GM12878 (cell line): Measurements from ENCODE around the gene TFF1. TPM values are rescaled to one million over a fixed set of nuclear protein-coding genes. Genes with fewer than 3 reads are reported as not detected.

Source experiments
- ATAC-seq: fragments of 200-7000 bp; cut with Tn5 transposase; 3 replicates; pipeline ENCODE4 v1.9.1; 2020; ENCODE audit warnings: mild to moderate bottlenecking, moderate library complexity
- BruUV-seq: library from RNA; stranded (reverse); fragments of 400-500 nt; replicated peaks from 2 replicates; lab custom pipeline; 2021; lab: Mats Ljungman, UMichigan
- CTCF ChIA-PET: fragments of 300-600 bp; sonication (Branson Sonifier 250); formaldehyde crosslinking; extraction: SDS; loops from one replicate; lab custom pipeline; 2021; ENCODE audit warnings: inconsistent platforms; lab: Yijun Ruan, JAX
- POLR2A ChIA-PET: fragments of 350-600 bp; formaldehyde crosslinking; extraction: SDS; loops from one replicate; lab custom pipeline; 2021; ENCODE audit warnings: inconsistent platforms; lab: Charles Lee
- RAD21 ChIA-PET: fragments of 300-600 bp; sonication (Branson Sonifier 250); formaldehyde crosslinking; loops from one replicate; lab custom pipeline; 2023; ENCODE audit warnings: antibody characterized with exemption; ENCODE audit not compliant: unreplicated experiment; lab: Charles Lee
- SMC1A ChIA-PET: fragments of 300-600 bp; sonication (Branson Sonifier 250); formaldehyde crosslinking; loops from one replicate; lab custom pipeline; 2023; ENCODE audit not compliant: unreplicated experiment, uncharacterized antibody; lab: Charles Lee
- DNase-seq: peaks from one replicate; pipeline ENCODE4 v3.0.0-alpha.2; 2011; ENCODE audit warnings: low read depth, low spot score
- FAIRE-seq: peaks from 3 replicates; lab custom pipeline; 2011; peaks lifted over from hg19 to GRCh38; lab: Jason Lieb, UNC
- H2AFZ ChIP-seq: 2 replicates; pipeline ENCODE4 v1.6.0; 2011; ENCODE audit warnings: low read depth, low read length, control low read depth; ENCODE audit not compliant: control insufficient read depth
- H3K27ac ChIP-seq: 2 replicates; pipeline ENCODE4 v1.5.1; 2011; ENCODE audit warnings: control low read depth; ENCODE audit not compliant: control insufficient read depth, insufficient read depth
- H3K27me3 ChIP-seq, 2 experiments: replicated peaks in 1 of 2; 2 replicates each; pipeline versions ENCODE4 v1.6.0 to v1.6.1; 2011; ENCODE audit warnings: low read length in 1 of 2; ENCODE audit not compliant: control insufficient read depth in 2 of 2, insufficient read depth in 2 of 2
- H3K36me3 ChIP-seq, 2 experiments: 2 replicates each; pipeline ENCODE4 v1.5.1; 2011; ENCODE audit warnings: low read length in 1 of 2; ENCODE audit not compliant: control insufficient read depth in 2 of 2, insufficient read depth in 2 of 2
- H3K4me1 ChIP-seq: 2 replicates; pipeline ENCODE4 v1.6.1; 2011; ENCODE audit warnings: mild to moderate bottlenecking, low read length, moderate library complexity, mixed read lengths; ENCODE audit not compliant: control insufficient read depth, insufficient read depth
- H3K4me2 ChIP-seq: 2 replicates; pipeline ENCODE4 v1.6.0; 2011; ENCODE audit warnings: control low read depth; ENCODE audit not compliant: control insufficient read depth, insufficient read depth
- H3K4me3 ChIP-seq: fragments of 200-600 bp; sonication (generic); 2 replicates; pipeline ENCODE4 v1.5.1; 2016
- H3K79me2 ChIP-seq: 2 replicates; pipeline ENCODE4 v1.6.0; 2011; ENCODE audit warnings: low read length; ENCODE audit not compliant: control insufficient read depth, insufficient read depth
- H3K9ac ChIP-seq: 2 replicates; pipeline ENCODE4 v1.8.0; 2011; ENCODE audit warnings: low read length, control low read depth, mixed read lengths; ENCODE audit not compliant: control insufficient read depth, insufficient read depth
- H3K9me3 ChIP-seq: replicated peaks from 3 replicates; pipeline ENCODE4 v1.5.1; 2011; ENCODE audit warnings: mild to moderate bottlenecking, low read length; ENCODE audit not compliant: control insufficient read depth, insufficient read depth
- H4K20me1 ChIP-seq: 2 replicates; pipeline ENCODE4 v1.6.0; 2011; ENCODE audit not compliant: control insufficient read depth, insufficient read depth
- EED ChIP-seq: sonication (generic); IDR thresholded peaks from 2 replicates; pipeline ENCODE4 v1.6.1; 2016; ENCODE audit warnings: antibody characterized with exemption, low read depth
- STAT1 ChIP-seq: fragments of 450-650 bp; conservative IDR thresholded peaks from 2 replicates; pipeline ENCODE4 v1.6.1; 2014; ENCODE audit warnings: antibody characterized with exemption, mild to moderate bottlenecking
- TBL1XR1 ChIP-seq: IDR thresholded peaks from 2 replicates; pipeline ENCODE4 v1.6.1; 2012; ENCODE audit warnings: low read depth, low read length, improper control_type of control experiment
- TCF7 ChIP-seq: IDR thresholded peaks from 2 replicates; pipeline ENCODE4 v1.6.1; 2014; ENCODE audit warnings: antibody characterized with exemption, borderline replicate concordance
- WGBS: methylation state at CpG from one replicate; pipeline ENCODE4 v1.1.6; 2016; ENCODE audit warnings: low lambda C conversion rate; ENCODE audit not compliant: insufficient replicate concordance, insufficient coverage; ENCODE audit errors: missing lambda C conversion rate; 5-methylcytosine and 5-hydroxymethylcytosine counted together
- in situ Hi-C: fragments of 300-500 bp; cut with MboI; formaldehyde crosslinking; loops from 9 replicates; pipeline ENCODE4 v1.14.3; 2018; ENCODE audit warnings: mixed read lengths
- intact Hi-C: fragments of 100-400 bp; cut with micrococcal nuclease; formaldehyde crosslinking; loops from one replicate; pipeline ENCODE4 v1.14.2; 2022; ENCODE audit not compliant: unreplicated experiment
- polyA plus RNA-seq, 11 experiments: library from polyadenylated mRNA; depleted of rRNA in 4 of 11; unstranded in 6 of 11; stranded (reverse) in 5 of 11; fragments of >200 nt; fragmentation: Nextera tagmentation in 4 of 11; fragmentation: Illumina TruSeq in 1 of 11; extraction: Ambion mirVana in 4 of 11; extraction: Trizol in 1 of 11; gene quantifications; 1 replicate in 1 of 11; 2 replicates in 10 of 11; pipeline versions ENCODE4 v1.2.1 to v1.2.3, GENCODE V29; 2011 to 2016; ENCODE audit warnings: inconsistent platforms in 2 of 11, missing spikeins in 2 of 11, low read depth in 1 of 11
- total RNA-seq, 4 experiments: library from RNA; depleted of rRNA in 3 of 4; stranded (reverse); fragments of >200 nt in 3 of 4; fragmentation: Illumina TruSeq in 1 of 4; extraction: Trizol in 1 of 4; gene quantifications; 2 replicates each; pipeline versions ENCODE4 v1.2.1 to v1.2.3, GENCODE V29; 2013 to 2021
- TF ChIP-seq, protein P1 (sequence below): IDR thresholded peaks from 2 replicates; pipeline ENCODE4 v1.6.1; 2012; ENCODE audit warnings: mild to moderate bottlenecking, low read depth, low read length
- TF ChIP-seq, protein P2 (sequence below): fragments of 450-650 bp; formaldehyde crosslinking; IDR thresholded peaks from 2 replicates; pipeline ENCODE4 v1.5.0; 2022; ENCODE audit warnings: mild to moderate bottlenecking, missing genetic modification characterization

Gene TFF1
- total and polyA plus RNA-seq, 10 of the 15 experiments (the other 5 are each of a cell fraction or from before 2014, with no cell fraction given), result 0.13 TPM; not detected in 9

DNA sequence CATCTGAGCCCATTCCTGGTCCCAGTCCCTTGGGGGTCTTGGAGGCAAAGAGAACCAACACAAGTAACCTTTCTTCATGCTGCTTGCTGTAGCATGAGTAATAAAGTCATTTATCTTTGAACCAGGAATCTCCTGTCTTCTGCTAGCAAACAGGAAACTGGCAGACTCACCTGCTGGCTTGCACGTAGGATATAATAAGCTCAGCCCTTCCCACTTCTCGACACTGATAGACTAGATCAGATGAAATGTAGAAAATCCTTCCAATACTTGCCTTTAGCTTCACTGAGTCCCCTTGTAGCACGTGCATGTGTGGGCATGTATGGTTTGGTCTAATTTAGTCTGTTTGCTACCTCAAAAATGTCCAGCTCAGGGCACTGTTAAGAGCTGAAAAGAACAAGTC is 9.0 kb downstream of the TFF1 start:
- ChIA-PET CTCF (interaction anchor here (1.7 kb wide), 1 partner anchor 47 kb away, joined by 7 read pairs; no protein-coding TSS in a partner anchor), SMC1A (interaction anchor here (0.8 kb wide), 1 partner anchor 10 kb away, joined by 4 read pairs; the partner anchor contains the start of gene TFF1), RAD21 (no interaction called here), POLR2A (interaction anchor here (1.0 kb wide), 1 partner anchor 35 kb away, joined by 3 read pairs; no protein-coding TSS in a partner anchor)
- Histone ChIP-seq H4K20me1 (no peaks in the 10 kb centered on the region), H3K9me3 (peaks cover 18% of the 10 kb centered on the region), H3K79me2 (no peaks in the 10 kb centered on the region), H3K4me3 (no peak overlapping the region), H3K9ac (no peak overlapping the region), H3K27ac (no peak overlapping the region), H2AFZ (no peak overlapping the region), H3K4me1 (peaks cover 4% of the 10 kb centered on the region; the same call in 1 of the 2 replicates), H3K4me2 (no peak overlapping the region), H3K27me3 (no peaks in the 10 kb centered on the region; a peak in 2 of 4 replicates), H3K36me3 (no peaks in the 10 kb centered on the region)
- DNase-seq, result no peak
- peak; percentile 31 for FAIRE-seq
- WGBS, result 28% methylated on average over 3 of the region's 3 CpGs
- in situ Hi-C loops (no loop called here), intact Hi-C loops (no loop called here)
- TF ChIP-seq TCF7, result no peak
- TF ChIP-seq, protein P1, sequence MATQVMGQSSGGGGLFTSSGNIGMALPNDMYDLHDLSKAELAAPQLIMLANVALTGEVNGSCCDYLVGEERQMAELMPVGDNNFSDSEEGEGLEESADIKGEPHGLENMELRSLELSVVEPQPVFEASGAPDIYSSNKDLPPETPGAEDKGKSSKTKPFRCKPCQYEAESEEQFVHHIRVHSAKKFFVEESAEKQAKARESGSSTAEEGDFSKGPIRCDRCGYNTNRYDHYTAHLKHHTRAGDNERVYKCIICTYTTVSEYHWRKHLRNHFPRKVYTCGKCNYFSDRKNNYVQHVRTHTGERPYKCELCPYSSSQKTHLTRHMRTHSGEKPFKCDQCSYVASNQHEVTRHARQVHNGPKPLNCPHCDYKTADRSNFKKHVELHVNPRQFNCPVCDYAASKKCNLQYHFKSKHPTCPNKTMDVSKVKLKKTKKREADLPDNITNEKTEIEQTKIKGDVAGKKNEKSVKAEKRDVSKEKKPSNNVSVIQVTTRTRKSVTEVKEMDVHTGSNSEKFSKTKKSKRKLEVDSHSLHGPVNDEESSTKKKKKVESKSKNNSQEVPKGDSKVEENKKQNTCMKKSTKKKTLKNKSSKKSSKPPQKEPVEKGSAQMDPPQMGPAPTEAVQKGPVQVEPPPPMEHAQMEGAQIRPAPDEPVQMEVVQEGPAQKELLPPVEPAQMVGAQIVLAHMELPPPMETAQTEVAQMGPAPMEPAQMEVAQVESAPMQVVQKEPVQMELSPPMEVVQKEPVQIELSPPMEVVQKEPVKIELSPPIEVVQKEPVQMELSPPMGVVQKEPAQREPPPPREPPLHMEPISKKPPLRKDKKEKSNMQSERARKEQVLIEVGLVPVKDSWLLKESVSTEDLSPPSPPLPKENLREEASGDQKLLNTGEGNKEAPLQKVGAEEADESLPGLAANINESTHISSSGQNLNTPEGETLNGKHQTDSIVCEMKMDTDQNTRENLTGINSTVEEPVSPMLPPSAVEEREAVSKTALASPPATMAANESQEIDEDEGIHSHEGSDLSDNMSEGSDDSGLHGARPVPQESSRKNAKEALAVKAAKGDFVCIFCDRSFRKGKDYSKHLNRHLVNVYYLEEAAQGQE, result no peak
- TF ChIP-seq EED, result no peak
- TF ChIP-seq, protein P2, sequence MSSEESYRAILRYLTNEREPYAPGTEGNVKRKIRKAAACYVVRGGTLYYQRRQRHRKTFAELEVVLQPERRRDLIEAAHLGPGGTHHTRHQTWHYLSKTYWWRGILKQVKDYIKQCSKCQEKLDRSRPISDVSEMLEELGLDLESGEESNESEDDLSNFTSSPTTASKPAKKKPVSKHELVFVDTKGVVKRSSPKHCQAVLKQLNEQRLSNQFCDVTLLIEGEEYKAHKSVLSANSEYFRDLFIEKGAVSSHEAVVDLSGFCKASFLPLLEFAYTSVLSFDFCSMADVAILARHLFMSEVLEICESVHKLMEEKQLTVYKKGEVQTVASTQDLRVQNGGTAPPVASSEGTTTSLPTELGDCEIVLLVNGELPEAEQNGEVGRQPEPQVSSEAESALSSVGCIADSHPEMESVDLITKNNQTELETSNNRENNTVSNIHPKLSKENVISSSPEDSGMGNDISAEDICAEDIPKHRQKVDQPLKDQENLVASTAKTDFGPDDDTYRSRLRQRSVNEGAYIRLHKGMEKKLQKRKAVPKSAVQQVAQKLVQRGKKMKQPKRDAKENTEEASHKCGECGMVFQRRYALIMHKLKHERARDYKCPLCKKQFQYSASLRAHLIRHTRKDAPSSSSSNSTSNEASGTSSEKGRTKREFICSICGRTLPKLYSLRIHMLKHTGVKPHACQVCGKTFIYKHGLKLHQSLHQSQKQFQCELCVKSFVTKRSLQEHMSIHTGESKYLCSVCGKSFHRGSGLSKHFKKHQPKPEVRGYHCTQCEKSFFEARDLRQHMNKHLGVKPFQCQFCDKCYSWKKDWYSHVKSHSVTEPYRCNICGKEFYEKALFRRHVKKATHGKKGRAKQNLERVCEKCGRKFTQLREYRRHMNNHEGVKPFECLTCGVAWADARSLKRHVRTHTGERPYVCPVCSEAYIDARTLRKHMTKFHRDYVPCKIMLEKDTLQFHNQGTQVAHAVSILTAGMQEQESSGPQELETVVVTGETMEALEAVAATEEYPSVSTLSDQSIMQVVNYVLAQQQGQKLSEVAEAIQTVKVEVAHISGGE (CRISPR knock-in tag), result no peak
- no peak for TF ChIP-seq TBL1XR1
- TF ChIP-seq STAT1, result no peak
- BruUV-seq, result no TSS peak
- ATAC-seq, result no peak
